Frontal cortex (tissue), 4 donors: ENCODE measurements around the gene PDZD7. TPM values are rescaled to one million over a fixed set of nuclear protein-coding genes. Genes with fewer than 3 reads are reported as not detected.
"Not testable (repeated sequence)": the region's sequence is repeated elsewhere in the genome, so short reads cannot be mapped to it uniquely, and the experiment has no call there.

ENCODE experiments used
- DNase-seq, 2 donors: peaks; one replicate each; pipeline ENCODE4 v3.0.0; 2012; ENCODE audit warnings: low spot score in 2 of 2
- FAIRE-seq: peaks from 2 replicates; lab custom pipeline; 2012; peaks lifted over from hg19 to GRCh38; lab: Jason Lieb, UNC
- total RNA-seq: library from RNA; depleted of rRNA; stranded (reverse); fragments of >200 nt; gene quantifications from one replicate; pipeline ENCODE4 v1.2.3, GENCODE V29; 2014
- donor health status: control.
- donor health status: control.
- donor health status: control.

PDZD7 gene
- total RNA-seq, 1 donor from 2014 or later, result 10.2 TPM

DNA sequence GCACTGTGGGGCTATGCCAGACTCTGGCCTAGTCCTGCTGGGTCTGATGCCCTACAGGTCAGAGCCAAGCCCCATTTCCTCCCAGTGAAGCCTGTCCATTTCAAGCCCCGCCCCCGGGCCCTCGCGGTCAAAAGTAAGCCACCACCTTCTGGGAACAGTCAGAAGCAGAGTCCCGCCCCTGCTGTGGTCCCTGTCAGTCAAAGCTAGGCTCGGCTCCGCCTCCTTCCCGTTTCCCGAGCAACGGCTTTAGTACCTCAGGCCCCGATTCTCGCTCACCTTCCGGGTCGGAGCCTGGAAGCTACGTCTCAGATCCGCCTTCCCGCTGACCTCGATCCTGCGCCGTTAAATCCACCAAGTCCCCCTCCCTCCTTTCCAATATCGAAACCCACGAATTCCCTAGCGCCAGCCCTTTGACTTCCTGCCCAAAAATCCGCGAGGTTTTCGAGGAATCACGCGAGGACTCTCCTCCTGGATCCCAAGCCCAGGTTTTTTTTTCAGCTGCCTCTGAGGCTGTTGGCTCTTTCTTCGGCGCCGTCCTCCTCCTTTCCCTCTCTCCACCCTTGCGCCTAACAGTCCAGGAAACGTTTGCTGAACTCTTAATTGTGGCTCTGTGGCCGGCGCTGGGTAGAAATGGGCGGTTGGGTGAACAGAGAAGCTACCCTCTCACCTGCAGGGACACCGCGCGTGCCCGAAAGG is 11.9 kb upstream of the PDZD7 start:
- DNase-seq (peak; percentile 72 to 90), FAIRE-seq (no peak)

DNA sequence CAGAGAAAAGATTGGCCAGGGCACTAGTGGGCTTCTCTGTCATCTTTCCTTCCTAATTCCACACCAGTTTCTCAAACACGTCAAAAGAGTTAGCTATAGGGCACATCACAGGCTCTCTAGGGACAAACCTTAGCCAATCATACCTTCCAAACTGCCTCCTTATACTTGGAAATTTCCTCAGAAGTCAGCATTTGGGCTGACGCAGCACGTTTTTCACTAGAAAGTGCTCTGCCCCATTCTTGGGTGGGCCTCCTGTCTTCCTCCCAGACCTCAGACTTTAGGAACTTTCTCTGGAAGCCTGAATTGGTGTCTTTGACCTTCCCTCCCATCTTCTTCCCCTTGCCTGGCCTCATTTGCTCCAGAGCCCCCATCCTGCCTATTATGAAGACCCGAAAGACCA is 11.2 kb upstream of the PDZD7 start:
- FAIRE-seq (no peak), DNase-seq (no peak)

DNA sequence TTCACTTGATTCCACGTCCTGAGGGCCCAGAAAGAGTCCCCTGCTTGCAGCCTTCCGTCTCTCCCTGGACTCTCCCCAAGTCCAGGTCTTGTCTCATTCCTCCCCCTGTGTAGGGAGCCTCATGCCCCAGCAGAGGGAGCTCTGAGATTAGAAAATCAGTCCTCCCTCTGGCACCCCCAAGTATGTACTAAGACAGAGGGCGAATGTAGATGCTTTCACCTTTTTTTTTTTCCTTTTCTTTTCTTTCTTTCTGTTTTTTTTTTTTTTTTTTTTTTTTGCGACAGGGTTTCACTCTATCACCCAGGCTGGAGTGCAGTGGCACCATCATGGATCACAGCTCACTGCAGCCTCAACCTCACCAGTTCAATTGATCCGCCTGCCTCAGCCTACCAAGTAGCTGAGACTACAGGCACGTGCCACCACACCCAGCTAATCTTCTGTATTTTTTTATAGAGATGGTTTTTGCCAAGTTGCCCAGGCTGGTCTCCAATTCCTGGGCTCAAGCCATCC is 10.4 kb upstream of the PDZD7 start:
- DNase-seq, result peak; percentile 76 to 85
- peak; percentile 73 for FAIRE-seq

DNA sequence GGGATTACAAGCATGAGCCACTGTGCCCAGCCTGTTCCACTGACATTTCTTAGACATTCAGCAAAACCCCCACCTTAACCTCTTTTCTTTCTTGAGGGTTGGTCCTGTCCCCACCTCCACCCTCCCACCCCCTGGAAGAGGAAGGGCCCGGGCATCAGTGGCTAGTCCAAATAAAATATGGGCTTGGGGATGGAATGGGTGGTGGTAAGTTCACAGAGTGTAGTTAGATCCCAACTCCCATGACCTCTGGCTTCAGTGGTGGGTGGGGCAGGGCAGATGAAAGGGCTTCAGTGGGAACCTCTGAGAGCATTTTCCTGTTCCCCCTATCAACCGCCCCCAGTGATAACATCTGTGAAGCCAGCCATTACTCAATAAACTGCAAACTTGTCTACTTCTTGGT is 9.9 kb upstream of the PDZD7 start:
- no peak for FAIRE-seq

DNA sequence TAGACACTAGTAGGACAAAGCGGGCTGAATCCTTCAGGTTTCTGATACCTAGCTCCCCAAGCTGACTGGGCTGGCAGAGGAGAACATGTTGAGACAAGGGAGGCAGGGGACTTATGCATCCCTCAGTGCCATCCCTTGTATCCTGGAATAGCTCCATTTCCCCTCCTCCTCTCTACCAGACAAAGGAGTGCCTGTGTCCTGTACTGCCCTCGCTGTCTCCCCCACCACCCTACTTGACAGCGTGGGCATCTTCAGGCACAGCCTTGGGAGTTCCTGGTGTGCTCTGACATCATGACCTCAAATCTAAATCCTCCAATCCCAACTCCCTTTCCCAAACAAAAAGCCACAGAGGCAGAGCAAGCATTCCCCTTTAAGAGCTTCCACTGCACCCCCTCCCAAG is 9.1 kb upstream of the PDZD7 start:
- no peak for FAIRE-seq

More for the DNA sequence above, 9.9 kb upstream of the PDZD7 start:
- no peak for DNase-seq

DNA sequence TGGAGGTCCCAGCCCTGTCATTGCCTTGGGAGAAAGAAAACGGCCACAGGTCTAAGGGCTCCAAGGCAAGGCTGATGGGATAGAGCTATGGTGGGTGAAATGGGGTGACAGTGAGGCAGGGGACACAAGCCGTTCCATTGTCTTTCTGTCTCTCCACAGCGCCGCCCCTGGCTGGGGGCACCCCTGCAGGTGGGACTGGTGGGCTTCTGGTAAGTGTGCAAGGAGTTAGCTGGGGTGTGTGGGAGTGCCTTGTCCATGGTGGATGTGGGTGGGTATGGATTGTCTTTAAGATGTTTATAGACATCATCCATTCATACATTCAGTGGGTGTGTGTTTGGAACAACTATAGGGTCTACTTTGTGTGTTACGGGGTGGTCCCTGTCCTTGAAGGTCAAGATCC is 7.6 kb upstream of the PDZD7 start:
- no peak for FAIRE-seq
- no peak for DNase-seq

More for the DNA sequence above, 9.1 kb upstream of the PDZD7 start:
- no peak for DNase-seq

DNA sequence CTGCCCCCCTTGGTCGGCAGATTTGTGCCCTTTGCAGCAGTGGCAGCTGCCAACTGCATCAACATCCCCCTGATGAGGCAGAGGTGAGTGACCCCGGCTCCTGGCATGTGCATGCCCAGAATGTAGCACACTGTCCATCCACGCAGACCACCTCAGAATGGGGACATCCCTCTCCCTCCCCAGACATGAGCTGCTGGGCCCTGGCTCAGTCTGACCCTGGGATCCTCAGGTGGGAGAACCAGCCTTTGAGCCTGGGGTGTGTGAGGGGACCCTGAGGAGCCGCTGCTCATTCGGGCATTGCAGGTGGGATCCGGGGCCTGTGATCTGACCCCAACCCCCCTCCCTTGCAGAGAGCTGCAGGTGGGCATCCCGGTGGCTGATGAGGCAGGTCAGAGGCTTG is 5.8 kb upstream of the PDZD7 start:
- DNase-seq (no peak), FAIRE-seq (no peak)

DNA sequence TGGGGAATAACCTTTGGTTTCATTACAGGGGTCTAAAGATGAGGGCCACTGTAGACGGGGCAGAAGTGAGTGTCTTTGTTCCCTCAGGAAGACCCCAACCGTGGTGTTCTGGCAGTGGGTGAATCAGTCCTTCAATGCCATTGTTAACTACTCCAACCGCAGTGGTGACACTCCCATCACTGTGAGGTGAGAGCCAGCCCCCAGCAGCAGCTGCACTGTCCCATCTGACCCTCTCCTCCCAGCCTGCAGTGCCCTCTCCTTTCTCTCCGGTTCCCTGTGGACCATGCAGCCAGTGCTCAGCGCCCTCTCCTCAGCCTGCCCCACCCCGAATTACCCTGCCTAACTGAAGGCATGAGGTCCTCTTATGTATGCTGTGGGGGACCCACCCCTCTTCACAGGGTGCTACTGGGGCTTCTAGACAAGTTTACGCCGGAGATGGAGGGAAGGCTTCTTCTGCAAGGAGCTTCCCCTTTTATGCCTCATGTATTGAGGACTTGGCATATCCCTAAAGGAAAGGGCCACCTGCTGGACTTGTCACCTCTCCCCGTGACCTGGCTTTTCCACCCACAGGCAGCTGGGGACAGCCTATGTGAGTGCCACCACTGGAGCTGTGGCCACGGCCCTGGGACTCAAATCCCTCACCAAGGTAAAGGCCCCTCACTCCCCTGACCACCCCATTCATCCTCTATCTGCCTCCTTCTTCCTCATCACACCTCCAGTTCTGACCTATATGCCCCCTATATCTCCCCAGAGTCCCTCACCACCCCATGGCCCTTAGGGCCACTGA is 5.2 kb upstream of the PDZD7 start:
- no peak for FAIRE-seq

DNA sequence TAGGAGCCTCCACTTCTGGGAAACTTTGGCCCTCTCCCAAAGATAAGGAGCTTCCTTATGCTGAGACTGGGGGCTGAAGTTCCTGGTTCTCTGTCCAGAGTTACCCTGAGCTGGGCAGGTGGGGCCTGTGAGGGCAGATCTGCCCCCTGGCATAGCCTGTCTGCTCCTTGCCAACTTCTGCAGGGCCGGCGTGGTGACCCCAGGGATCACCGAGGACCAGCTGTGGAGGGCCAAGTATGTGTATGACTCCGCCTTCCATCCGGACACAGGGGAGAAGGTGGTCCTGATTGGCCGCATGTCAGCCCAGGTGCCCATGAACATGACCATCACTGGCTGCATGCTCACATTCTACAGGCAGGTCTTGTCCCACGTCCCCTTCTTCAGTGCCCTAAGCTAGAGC is 4.4 kb upstream of the PDZD7 start:
- FAIRE-seq, result no peak
- DNase-seq, result no peak

More for the DNA sequence above, 5.2 kb upstream of the PDZD7 start:
- no peak for DNase-seq

DNA sequence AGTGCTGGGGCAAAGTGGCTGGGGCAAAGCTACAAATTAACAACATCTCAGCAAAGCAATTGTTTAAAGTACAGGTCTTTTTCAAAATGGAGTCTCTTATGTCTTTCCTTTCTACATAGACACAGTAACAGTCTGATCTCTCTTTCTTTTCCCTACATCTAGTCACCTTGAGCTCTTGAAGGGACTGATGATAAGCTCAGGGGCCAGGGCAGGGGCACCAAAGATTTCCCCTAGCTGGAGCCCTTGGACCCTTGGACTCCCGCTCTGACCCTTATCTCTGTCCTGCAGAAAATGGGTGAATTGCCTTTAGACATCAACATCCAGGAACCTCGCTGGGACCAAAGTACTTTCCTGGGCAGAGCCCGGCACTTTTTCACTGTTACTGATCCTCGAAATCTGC is 3.5 kb upstream of the PDZD7 start:
- FAIRE-seq, DNase-seq: not testable (repeated sequence)

DNA sequence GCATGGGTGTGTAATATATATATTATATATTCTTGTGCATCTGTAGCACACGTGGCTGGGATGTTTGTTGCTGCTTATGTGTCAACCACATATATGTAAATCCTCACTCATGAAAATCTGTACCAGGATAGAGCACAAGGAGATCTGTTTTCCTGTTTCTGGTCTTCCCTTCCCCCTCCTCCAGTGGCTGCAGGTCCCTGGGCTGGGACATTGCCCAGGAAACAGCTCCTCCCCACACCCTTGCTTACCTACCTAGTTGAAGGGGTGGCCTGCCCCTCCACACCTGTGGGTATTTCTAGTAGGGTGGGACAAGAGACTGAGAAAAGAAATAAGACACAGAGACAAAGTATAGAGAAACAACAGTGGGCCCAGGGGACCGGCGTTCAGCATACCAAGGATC is 2.3 kb upstream of the PDZD7 start:
- no peak for DNase-seq

DNA sequence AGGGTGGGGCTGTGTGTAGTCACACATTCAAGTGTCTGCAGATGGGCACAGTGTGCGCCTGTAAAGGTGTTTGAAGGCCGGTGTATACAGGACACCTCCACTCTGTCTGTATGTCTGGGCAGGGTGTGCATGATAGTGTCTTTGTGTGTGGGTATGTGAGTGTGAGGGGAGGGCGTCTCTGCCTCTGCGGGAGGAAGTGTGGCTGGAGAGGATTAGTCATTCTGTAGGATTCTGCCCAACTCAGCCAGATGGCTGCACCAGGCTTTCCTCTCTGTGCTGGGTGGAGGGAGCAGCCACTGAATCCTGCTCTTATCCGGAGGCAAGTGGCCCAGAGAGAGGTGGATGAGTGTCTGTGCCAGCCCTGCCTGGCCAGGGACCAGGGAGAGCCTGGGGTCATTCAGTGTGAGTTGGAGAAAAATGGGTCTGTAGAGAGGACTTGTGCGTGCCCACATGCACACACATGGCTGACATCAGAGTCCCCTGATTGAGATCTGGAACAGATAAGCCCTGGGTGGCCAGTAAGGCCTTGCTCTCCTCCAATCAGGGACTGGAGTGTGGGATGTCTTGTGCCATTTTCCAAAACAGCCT is 1.8 kb upstream of the PDZD7 start:
- no peak for FAIRE-seq

More for the DNA sequence above, 2.3 kb upstream of the PDZD7 start:
- FAIRE-seq, result no peak

DNA sequence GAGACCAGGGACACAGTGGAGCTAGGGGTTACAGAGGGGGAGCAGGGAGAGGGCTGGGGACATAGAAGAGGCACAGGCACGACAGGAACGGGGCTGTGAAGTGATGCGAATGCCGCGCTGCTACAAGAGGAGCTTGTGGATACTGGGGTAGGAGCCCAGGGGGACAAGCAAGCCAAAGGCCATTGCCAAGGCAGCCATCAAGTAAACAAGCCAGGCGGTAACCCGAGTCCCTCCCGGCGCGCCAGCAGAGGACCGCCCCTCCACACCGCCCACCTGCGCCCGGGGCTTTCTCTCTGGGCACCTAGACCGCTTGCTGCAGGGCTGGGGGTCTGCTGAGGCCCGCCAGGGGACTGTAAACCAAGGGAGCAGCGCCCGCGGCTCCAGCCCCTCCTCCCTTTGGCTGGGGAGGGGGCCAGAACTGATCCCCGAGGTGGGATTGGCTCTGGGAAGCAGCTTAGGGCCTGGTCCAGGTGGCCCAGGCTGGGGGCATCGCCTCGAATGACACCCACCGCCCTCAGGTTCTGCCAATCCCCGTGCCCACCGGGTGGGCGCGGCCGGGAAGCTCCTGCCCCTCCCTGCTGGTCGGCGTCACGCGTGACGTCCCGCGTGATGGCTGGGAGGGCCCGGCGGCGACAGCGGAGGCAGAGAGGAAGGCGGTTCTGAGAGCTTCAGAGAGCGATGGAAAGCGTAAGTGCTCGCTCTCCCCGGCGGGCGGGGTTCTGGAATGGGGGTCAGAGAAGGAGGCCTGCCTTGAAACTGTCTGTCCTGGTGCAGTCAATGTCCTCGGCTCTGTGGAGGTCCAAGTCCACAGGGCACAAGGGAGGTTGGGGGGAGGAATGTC is 1.1 kb upstream of the PDZD7 start:
- FAIRE-seq (no peak), DNase-seq (peak; percentile 78)

More for the DNA sequence above, 1.8 kb upstream of the PDZD7 start:
- peak in 1 of 2 donors; percentile 72 for DNase-seq

DNA sequence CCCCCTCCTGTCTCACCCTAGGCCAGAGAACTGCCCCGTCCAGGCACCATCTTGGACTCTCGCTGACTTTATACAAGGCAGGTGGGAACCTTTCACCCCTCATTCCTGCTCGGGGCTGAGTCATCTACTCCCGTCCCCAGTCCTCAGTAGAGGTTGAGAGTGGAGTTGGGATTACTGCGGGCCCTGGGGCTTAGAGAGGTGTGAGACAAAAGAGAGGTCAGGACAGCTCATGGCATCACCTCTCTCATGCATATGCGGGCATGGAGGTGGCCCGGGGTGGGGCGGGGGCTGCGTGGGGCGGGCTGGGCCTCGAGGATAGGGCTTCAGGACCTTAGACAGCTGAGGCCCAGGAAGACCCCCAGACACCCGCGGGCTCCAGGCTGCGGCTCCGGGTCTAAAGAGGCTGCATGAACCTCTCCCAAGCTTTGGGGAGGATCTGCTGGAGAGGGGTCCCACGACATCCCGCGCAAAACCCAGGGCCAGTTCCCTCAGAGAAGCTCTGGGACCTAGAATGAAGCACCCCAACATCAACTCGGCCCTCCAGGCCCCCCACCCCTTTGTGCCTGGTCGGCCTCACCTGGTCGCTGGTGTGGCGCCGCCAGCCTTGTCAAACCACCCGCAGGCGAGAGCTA is 317 bp downstream of the PDZD7 start:
- no peak for DNase-seq
- FAIRE-seq, result no peak

DNA sequence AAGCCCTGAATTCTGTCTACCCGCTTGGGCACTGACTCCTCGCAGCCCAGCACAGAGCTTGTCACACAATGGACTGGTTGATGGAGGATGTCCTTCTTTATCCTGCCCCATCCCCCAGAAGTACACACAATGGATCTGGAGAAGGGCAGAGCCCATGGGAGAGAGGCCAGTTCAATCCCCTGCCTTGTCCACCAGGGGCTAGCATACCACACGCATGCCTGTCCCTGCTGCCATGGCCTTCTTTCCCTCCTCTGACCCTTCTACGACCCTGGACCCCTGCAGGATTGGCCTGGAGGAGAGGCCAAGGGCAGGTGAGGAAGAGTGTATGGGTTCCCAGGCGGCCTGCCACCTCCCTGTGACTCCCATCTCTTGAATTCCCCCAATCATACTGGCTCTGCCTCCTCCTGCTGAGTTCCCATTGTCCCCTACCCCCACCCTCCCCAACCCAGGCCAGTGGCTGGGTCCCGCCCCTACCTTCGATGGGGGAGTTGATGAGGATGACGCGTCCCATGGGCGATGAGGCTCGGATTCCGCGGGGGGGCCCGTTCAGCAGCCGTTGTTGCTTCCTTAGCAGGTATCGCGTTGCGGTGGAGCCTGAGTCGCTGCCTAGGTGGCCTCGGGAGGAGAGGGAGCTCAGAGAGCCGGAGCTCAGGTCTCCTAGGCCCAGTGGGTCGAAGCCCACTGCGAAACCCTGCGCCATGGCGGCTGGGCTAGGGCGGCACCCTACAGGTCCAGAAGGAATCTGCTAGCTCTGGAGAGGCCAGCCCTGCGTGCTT is 1.2 kb downstream of the PDZD7 start:
- FAIRE-seq, result no peak

DNA sequence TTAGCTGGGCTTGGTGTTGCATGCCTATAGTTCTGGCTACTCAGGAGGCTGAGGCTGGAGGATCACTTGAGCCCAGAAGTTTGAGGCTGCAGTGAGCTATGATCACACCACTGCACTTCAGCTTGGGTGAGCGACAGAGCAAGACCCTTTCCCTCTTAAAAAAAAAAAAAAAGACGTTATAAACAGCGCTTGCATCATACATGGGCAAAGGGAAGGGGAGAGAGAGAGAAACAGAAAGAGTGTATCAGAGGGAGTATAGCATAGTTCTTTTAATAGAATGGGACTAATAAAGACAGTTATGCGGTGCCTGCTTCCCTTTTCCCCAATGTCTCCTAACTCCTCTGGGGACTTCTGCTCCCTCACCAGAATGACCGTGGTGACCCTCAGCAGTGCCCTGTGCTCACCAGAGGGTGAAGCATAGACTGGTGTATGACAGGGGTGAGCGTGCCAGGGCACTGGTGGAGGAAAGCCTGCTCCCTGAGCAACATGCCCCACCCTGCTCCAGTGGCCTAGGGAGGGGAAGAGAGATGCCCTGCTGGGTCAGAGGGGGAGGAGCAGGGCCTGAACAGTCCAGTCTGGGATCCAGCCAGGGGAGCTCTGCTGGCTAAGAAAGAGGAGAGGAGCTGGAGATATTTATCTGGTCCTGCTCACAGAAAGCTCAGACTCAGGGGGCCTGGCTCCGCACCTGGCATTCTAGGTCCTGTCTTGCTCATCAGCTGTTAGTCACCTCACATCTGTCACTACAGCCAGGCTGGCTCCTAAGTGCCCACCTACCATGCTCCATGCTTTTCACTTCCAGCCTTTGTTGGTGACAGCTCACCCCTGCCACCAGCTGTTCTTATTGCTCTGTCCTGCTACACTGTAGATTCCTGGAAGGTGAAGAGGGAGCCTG is 2.2 kb downstream of the PDZD7 start:
- FAIRE-seq (no peak), DNase-seq (no peak)

More for the DNA sequence above, 1.2 kb downstream of the PDZD7 start:
- no peak for DNase-seq

DNA sequence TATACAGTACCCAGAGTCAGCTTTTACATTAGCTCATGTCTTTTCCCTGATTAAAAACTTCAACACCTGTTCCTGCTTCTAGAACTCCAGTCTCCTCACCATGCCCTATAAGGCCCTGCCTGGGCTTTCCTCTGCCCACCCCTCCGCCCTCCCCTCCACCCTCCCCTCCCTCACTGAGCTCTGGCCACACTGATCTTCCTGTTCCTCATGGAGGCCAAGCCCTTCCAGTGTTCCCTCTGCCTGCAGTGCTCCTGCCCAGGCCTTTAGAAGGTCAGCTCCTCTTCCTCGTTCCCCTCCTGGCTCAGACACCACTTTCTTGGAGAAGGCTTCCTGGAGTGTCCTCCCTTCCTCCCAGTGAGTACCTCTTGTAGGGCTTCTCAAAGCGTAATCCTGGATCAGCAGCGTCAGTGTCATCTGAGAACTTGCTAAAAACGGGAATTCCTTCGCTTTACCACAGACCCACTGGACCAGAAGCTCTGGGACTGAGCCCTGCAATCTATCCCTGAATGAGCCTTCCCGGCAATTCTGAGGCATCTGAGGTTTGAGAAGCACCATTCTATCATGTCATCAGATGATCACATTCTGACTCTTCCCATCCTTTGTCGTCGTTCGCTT is 3.7 kb downstream of the PDZD7 start:
- FAIRE-seq (no peak), DNase-seq (no peak)
